NK-92 (cell line): ENCODE measurements around the gene TREX2.

Source experiments
- DNase-seq: peaks from one replicate; lab custom pipeline; 2025; ENCODE audit not compliant: unreplicated experiment; lab: John Stamatoyannopoulos, UW

Gene TREX2

GRCh38 chrX:153440556-153441135 lies 5.2 kb downstream of the TREX2 start:
- no peak for DNase-seq

- no peak for DNase-seq
These were observed 5.9 kb downstream of the TREX2 start for GRCh38 chrX:153439977-153440376.

GRCh38 chrX:153438532-153438931 lies 7.3 kb downstream of the TREX2 start:
- no peak for DNase-seq

- DNase-seq: no peak
These were observed 10.0 kb downstream of the TREX2 start for GRCh38 chrX:153435845-153436244.

- no peak for DNase-seq
These were observed 11.1 kb downstream of the TREX2 start for GRCh38 chrX:153434801-153435200.

GRCh38 chrX:153433781-153434285 lies 12.0 kb downstream of the TREX2 start:
- no peak for DNase-seq

GRCh38 chrX:153433161-153433680 lies 12.6 kb downstream of the TREX2 start:
- DNase-seq: no peak

GRCh38 chrX:153430796-153431195 lies 15.1 kb downstream of the TREX2 start:
- DNase-seq: no peak

- no peak for DNase-seq
These were observed 19.7 kb downstream of the TREX2 start for GRCh38 chrX:153426204-153426603.

- no peak for DNase-seq
These were observed 22.2 kb downstream of the TREX2 start for GRCh38 chrX:153423652-153424051.

GRCh38 chrX:153421856-153422255 lies 24.0 kb downstream of the TREX2 start:
- DNase-seq: no peak

GRCh38 chrX:153420851-153421599 lies 24.8 kb downstream of the TREX2 start:
- DNase-seq: no peak

GRCh38 chrX:153417637-153418036 lies 28.2 kb downstream of the TREX2 start:
- DNase-seq: no peak

GRCh38 chrX:153416781-153417450 lies 28.9 kb downstream of the TREX2 start:
- DNase-seq: no peak

GRCh38 chrX:153414856-153415510 lies 30.9 kb downstream of the TREX2 start:
- no peak for DNase-seq

GRCh38 chrX:153413731-153414130 lies 32.1 kb downstream of the TREX2 start:
- DNase-seq: no peak

GRCh38 chrX:153412746-153413720 lies 32.8 kb downstream of the TREX2 start:
- no peak for DNase-seq

GRCh38 chrX:153411988-153412574 lies 33.8 kb downstream of the TREX2 start:
- DNase-seq: no peak

GRCh38 chrX:153411255-153411987 lies 34.4 kb downstream of the TREX2 start, which contains the start of gene ZFP92:
Gene ZFP92, plus strand, starts transcription at chrX:153411472. Its CDS starts 6,851 bp downstream, at chrX:153418323.
- no peak for DNase-seq
